NCI-H2227 treated with DMSO at 0.1 percent for 48 hours (cell line): ENCODE measurements around the gene SDS.

ENCODE experiments used
- DNase-seq: peaks from one replicate; lab custom pipeline; 2025; lab: John Stamatoyannopoulos, UW

Gene SDS

GRCh38 chr12:113403435-113404415 is at the start of gene SDS:
Gene SDS, minus strand, starts transcription at chr12:113403887. Its CDS starts 4,179 bp downstream, at chr12:113399708.
- DNase-seq: no peak

GRCh38 chr12:113453330-113453729 is 49.6 kb upstream of the SDS start:
- DNase-seq: no peak

GRCh38 chr12:113452458-113452857 is 48.8 kb upstream of the SDS start:
- DNase-seq: no peak

- no peak for DNase-seq
Observed at GRCh38 chr12:113449839-113450238, 46.2 kb upstream of the SDS start.

GRCh38 chr12:113449299-113449698 is 45.6 kb upstream of the SDS start:
- no peak for DNase-seq

- DNase-seq: no peak
Observed at GRCh38 chr12:113448873-113449272, 45.2 kb upstream of the SDS start.

GRCh38 chr12:113445544-113446171 is 42.0 kb upstream of the SDS start:
- DNase-seq: no peak

GRCh38 chr12:113443030-113443539 is 39.4 kb upstream of the SDS start:
- no peak for DNase-seq

- DNase-seq: no peak
Observed at GRCh38 chr12:113440947-113441782, 37.5 kb upstream of the SDS start.

GRCh38 chr12:113440336-113440735 is 36.6 kb upstream of the SDS start:
- DNase-seq: no peak

GRCh38 chr12:113439606-113440030 is 35.9 kb upstream of the SDS start:
- peak; percentile 38 for DNase-seq

- DNase-seq: no peak
Observed at GRCh38 chr12:113439301-113439597, 35.6 kb upstream of the SDS start.

- DNase-seq: no peak
Observed at GRCh38 chr12:113438523-113439300, 35.0 kb upstream of the SDS start.

- DNase-seq: no peak
Observed at GRCh38 chr12:113437729-113438100, 34.0 kb upstream of the SDS start.

GRCh38 chr12:113436993-113437728 is 33.5 kb upstream of the SDS start:
- DNase-seq: no peak

GRCh38 chr12:113436586-113436985 is 32.9 kb upstream of the SDS start:
- no peak for DNase-seq

- DNase-seq: no peak
Observed at GRCh38 chr12:113435367-113435766, 31.7 kb upstream of the SDS start.

- DNase-seq: no peak
Observed at GRCh38 chr12:113432986-113433385, 29.3 kb upstream of the SDS start.

- no peak for DNase-seq
Observed at GRCh38 chr12:113428482-113428881, 24.8 kb upstream of the SDS start.

- no peak for DNase-seq
Observed at GRCh38 chr12:113427882-113428281, 24.2 kb upstream of the SDS start.

- DNase-seq: no peak
Observed at GRCh38 chr12:113425960-113426453, 22.3 kb upstream of the SDS start.
